ENCODE measurements around the gene PLIN5. TPM values are rescaled to one million over a fixed set of nuclear protein-coding genes. Genes with fewer than 3 reads are reported as not detected.

PLIN5 gene
- total RNA-seq, 2 donors from 2014 or later = 2.2 to 2.8 TPM

GRCh38 chr19:4515732-4516131, 19.3 kb downstream of the PLIN5 start:
- intact Hi-C loops (cut with DNase I) = no loop called here
- DNase-seq (ENCODE audit: low spot score) = no peak

GRCh38 chr19:4513248-4513647, 21.8 kb downstream of the PLIN5 start:
- no peak for DNase-seq (ENCODE audit: low spot score)
- intact Hi-C loops (cut with DNase I) = no loop called here

- no peak for DNase-seq (ENCODE audit: low spot score)
- intact Hi-C loops (cut with DNase I) = no loop called here
These were observed 23.0 kb downstream of the PLIN5 start for GRCh38 chr19:4512070-4512469.

GRCh38 chr19:4511300-4512054, 23.5 kb downstream of the PLIN5 start:
- intact Hi-C loops (cut with DNase I) = no loop called here
- DNase-seq (ENCODE audit: low spot score) = no peak

GRCh38 chr19:4510435-4511255, 24.4 kb downstream of the PLIN5 start:
- intact Hi-C loops (cut with DNase I) = no loop called here

GRCh38 chr19:4508698-4509097, 26.3 kb downstream of the PLIN5 start:
- intact Hi-C loops (cut with DNase I) = no loop called here
- DNase-seq (ENCODE audit: low spot score) = no peak

More at GRCh38 chr19:4510435-4511255, 24.4 kb downstream of the PLIN5 start:
- DNase-seq (ENCODE audit: low spot score) = no peak

GRCh38 chr19:4507804-4508203, 27.2 kb downstream of the PLIN5 start:
- intact Hi-C loops (cut with DNase I) = no loop called here
- no peak for DNase-seq (ENCODE audit: low spot score)

GRCh38 chr19:4507150-4507452, 27.9 kb downstream of the PLIN5 start:
- intact Hi-C loops (cut with DNase I) = no loop called here
- no peak for DNase-seq (ENCODE audit: low spot score)

- intact Hi-C loops (cut with DNase I) = no loop called here
- DNase-seq (ENCODE audit: low spot score) = no peak
These were observed 28.4 kb downstream of the PLIN5 start for GRCh38 chr19:4506449-4507149.

GRCh38 chr19:4505570-4506448, 29.2 kb downstream of the PLIN5 start:
- DNase-seq (ENCODE audit: low spot score) = no peak
- intact Hi-C loops (cut with DNase I) = no loop called here

GRCh38 chr19:4504891-4505569, 30.0 kb downstream of the PLIN5 start:
- DNase-seq (ENCODE audit: low spot score) = no peak
- intact Hi-C loops (cut with DNase I) = loop anchor here in 1 of 2 donors (1.0 kb wide), 1 partner anchor 25 kb away; no protein-coding TSS in a partner anchor

- no peak for DNase-seq (ENCODE audit: low spot score)
- intact Hi-C loops (cut with DNase I) = loop anchor here in 1 of 2 donors (1.0 kb wide), 1 partner anchor 26 kb away; no protein-coding TSS in a partner anchor
These were observed 30.7 kb downstream of the PLIN5 start for GRCh38 chr19:4504297-4504701.

GRCh38 chr19:4503825-4504170, 31.2 kb downstream of the PLIN5 start:
- DNase-seq (ENCODE audit: low spot score) = no peak
- intact Hi-C loops (cut with DNase I) = loop anchor here in 1 of 2 donors (1.0 kb wide), 1 partner anchor 27 kb away; no protein-coding TSS in a partner anchor

- intact Hi-C loops (cut with DNase I) = no loop called here
- DNase-seq (ENCODE audit: low spot score) = no peak
These were observed 31.7 kb downstream of the PLIN5 start for GRCh38 chr19:4503132-4503824.

- intact Hi-C loops (cut with DNase I) = no loop called here
- DNase-seq (ENCODE audit: low spot score) = no peak
These were observed 32.5 kb downstream of the PLIN5 start for GRCh38 chr19:4502282-4503131.

- no peak for DNase-seq (ENCODE audit: low spot score)
- intact Hi-C loops (cut with DNase I) = no loop called here
These were observed 33.3 kb downstream of the PLIN5 start for GRCh38 chr19:4501691-4502090.

Data from posterior vena cava (tissue), 2 donors.